Mammary epithelial cell (primary cell): ENCODE measurements around the gene RANBP9.

Experiments used
- CTCF ChIP-seq, 2 donors: IDR thresholded peaks in 1 of 2; conservative IDR thresholded peaks in 1 of 2; 2 replicates each; pipeline ENCODE4 v1.5.1; 2011 to 2012; ENCODE audit warnings: inconsistent platforms in 2 of 2, low read length in 2 of 2, mild to moderate bottlenecking in 2 of 2, control low read depth in 1 of 2, low read depth in 1 of 2; ENCODE audit not compliant: insufficient read depth in 1 of 2; ENCODE audit errors: extremely low read depth in 1 of 2
- EZH2 ChIP-seq: IDR thresholded peaks from 2 replicates; pipeline ENCODE4 v1.6.1; 2012; ENCODE audit warnings: low read length, inconsistent platforms, borderline replicate concordance

GRCh38 chr6:13743736-13744127, 32.1 kb upstream of the RANBP9 start:
- no peak for TF ChIP-seq CTCF (conservative IDR thresholded peaks at IDR 0.05 in 1 of 2, IDR thresholded peaks at IDR 0.05 in 1 of 2; ENCODE audit: extremely low read depth in 1 of 2, insufficient read depth in 1 of 2, low read depth in 1 of 2, low read length in 2 of 2)
- TF ChIP-seq EZH2 = no peak
